ENCODE results near the gene ST3GAL3.

ST3GAL3 gene

DNA sequence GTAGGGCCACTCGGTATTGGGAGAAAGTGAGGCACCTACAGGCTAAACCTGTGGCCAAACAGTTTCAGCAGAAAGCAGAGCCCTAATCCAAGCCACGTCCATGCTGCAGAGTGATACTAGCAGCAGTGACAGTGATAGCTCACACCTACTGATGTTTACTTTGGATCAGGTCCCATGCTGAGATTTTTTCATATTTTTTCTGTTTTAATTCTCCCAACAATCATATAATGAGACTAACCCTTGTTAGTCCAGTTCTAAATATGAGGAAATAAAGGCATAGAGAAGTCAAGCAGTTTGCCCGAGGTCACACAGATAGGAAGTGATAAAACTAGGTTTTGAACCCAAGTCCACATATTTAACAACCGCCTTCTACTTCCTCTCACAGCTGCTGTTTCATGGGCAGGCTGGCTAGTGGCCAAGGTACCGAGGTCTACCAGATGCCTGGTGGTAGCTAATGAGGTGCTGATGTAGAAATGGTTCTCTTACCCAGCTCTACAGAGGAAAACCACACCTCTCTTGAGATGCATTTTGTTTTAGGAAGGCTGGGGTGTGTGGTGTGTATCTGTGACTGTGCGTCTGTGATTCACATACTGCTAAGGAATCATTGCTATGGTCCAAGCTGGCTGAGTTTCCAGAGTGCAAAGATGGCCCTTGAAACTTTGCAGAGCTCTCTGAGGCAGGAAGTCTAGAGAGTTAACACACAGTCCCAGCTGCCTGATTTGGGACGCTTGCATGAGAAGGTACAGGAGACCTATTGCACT, 146.0 kb downstream of the ST3GAL3 start:
- no peak for DNase-seq

DNA sequence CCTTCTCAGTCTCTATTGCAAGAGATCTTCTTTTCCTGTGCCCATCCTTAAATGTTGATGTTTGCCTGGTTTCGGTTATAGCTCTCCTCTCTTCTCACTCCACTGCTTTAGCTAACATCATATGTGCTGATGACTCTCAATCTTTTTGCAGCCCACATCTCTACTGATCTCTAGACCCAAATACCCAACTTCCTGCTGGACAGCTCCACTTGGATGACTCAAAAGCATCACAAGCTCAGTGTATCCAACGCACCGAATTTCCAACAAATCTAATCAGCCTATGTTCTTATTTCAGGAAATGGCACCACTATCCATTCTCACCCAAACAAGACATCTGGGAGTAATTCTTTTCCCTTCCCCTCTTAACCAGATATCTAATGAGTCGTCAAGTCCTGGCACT, 147.1 kb downstream of the ST3GAL3 start:
- DNase-seq: no peak

DNA sequence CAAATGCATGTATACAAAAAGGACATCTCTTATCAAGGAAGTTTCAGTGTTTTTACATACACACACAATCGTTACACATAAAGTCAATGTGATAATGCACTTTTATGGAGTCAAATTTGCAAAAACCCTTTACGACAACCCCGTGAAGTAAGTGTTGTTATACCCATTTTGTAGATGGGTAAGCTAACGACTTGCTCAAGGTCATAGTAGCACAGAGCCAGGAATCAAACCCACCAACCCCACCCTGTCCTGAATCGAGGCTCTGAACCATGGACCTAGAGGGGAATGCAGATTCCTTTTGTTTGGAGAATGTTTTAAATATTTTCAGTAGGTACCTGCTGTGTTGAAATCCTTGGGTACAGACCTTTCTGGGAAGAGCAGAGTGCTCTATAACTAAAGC, 148.9 kb downstream of the ST3GAL3 start:
- no peak for DNase-seq

DNA sequence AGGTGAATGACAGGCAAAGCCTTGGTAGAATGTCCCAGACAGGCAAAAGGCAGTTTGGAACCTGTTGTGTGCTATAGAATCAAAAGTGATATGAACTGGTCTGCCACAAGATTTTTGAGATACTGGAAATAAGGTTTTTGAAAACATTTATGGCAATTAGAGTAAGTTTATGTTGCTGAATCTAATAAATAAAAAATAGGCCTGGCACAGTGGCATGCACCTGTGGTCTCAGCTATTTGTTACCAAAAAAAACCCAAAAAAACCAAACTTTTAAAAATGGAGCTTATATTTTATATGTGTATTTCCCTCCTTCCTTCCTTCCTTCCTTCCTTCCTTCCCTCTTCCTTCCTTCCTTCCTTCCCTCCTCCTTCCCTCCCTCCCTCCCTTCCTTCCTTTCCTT, 149.8 kb downstream of the ST3GAL3 start:
- DNase-seq: no peak

DNA sequence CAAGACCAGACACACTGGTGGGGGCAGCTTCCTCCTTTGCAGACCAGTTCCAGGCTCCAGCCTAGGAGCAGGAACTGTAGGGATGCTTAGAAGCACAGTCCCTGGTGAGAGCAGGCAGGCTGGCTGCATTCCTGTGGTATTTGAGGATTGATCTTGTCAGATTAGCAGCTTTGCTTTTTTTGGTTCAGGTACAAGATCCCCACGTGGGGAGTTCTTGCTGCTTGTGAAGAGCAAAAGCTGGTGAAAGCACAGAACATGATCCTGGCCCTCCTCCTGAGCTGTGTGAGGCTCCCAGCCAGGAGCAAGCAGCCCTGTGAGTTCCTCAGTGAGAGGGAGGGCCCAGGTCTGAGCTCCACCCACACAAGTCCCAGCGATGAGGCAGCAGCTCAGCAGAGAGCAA, 151.0 kb downstream of the ST3GAL3 start:
- DNase-seq: peak; percentile 43

DNA sequence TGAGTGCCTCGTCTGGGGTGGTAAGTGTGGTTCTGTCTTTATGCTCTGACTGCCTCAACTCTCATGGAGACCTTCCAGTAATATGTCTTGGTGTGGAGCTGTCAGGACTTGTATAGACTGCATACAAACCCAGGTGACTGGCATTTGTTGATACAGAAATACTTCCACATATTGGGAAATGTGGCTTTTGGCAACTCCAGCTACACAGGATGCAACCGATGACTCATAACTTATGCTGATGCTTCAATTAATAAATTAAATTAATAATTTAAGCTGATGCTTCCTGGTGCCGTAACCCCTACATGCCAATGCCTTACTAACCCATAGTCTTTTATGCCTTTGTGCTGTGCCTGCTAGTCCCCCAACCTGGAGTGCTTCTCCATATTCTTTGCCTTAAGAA, 154.0 kb downstream of the ST3GAL3 start:
- DNase-seq: no peak

DNA sequence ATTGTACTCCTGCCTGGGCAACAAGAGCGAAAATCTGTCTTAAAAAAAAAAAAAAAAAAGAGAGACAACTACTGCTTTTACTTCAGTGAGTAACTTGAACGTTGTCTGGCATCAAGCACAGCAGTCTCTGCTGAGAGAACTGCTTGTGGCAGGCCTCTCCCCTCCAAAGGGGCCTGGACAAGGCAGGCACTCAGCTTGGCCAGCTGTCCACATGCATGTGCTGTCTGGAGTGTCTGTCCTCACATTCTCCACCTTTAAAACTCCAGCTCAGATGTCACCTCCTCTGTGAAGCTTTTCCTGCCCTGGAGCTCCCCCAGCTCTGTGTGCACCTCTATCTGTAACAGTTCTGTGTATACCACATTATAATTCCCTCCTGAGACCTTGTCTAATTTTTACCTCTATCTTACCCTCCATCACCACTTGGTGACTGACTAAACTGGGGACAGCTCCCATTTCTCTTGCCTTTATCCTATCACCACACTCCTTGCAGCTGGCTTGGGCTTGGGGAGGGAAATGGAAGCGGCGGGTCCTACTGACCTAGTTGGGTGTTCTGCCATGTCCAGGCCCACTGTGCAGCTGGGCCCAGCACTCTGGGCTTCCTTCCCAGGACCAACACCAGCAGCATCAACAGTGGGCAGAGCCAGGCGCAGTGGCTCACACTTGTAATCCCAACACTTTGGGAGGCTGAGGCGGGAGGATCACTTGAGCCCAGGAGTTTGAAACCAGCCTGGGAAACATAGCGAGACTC, 154.8 kb downstream of the ST3GAL3 start:
- DNase-seq: peak; percentile 17

DNA sequence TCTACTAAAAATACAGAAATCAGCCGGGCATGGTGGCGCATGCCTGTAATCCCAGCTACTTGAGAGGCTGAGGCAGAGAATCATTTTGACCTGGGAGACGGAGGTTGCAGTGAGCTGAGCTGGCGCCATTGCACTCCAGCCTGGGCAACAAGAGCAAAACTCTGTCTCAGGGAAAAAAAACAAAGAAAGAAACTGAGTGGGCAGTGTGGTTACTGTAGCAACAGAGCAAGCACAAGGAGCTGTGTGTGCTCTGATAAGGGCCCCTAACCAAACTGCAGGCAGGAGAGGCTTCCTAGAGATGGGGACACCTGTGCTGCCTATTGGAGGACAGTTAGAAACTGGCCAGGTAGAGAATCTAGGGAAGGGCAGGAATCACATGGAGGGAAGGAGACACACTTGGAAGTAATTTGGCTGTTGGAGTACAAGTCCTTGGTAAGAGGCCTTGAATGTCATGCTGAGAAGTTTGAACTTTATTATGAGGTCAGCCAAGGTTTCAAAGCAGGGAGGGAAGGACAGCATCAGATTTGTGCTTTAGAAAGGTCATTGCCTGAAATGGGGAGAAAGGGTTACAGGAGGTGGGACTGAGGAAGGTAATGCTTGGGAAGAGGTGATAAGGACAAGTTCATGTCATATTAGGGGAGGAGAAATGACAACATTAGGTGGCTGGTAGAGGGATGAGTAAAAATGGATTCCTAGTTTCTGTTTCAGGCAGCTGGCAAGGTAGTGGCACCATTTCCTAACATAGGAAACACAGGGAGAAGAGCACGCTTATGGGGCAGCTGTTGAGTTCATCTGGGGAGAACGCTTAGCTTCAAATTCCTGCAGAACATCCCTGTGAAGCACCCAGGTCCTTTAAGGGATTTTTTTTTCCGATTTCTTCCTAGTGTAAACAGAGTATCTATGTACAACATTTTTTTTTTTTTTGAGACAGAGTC, 157.0 kb downstream of the ST3GAL3 start:
- peak; percentile 44 for DNase-seq

DNA sequence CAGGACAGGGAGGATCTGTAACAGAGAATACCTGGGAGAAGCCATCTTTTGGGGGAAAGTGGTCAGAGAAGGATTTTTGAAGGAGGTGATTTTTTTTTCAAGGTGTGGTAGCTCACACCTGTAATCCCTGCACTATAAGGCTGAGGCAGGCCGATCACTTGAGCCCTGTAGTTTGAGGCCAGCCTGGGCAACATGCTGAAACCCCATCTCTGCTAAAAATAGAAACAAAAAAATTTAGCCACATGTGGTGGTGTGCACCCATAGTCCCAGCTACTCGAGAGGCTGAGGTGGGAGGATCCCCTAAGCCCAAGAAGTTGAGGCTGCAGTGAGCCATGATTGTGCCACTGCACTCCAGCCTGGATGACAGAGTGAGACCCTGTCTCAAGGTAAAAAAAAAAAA, 158.9 kb downstream of the ST3GAL3 start:
- no peak for DNase-seq

DNA sequence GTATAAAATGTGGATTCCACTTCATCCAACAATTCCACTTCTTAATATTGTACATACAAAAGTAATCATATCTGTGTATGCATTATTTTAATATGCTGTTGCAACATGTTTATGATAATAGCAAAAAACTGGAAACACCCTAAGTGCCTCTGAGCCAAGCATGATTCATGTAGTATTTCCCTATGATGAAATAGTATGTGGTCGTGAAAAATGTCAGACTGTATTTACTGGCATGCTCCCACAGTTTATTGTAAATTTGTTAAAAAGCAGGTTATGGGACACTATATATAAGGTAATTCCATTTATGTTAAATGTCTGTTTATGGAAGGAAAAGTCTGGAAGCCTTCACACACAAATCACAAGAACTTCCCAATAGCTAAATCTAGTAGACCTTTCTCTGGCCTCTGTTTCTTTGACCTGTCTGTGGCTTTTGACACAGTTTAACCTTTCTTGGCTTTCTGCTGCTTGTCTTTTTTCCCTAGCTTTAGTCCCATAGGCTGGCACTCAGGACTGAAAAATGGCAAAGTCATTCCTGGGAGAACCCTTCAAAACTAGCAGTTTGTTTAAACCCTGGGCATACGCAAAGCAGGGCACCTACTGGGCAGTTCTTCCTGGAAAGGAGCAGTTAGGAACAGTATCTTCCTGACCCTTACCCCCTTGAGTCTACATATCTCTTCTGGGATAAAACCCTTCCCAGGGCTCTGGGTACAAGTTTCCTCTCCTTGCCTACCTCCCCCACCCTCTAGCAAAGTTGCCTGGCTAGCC, 160.8 kb downstream of the ST3GAL3 start:
- no peak for DNase-seq

DNA sequence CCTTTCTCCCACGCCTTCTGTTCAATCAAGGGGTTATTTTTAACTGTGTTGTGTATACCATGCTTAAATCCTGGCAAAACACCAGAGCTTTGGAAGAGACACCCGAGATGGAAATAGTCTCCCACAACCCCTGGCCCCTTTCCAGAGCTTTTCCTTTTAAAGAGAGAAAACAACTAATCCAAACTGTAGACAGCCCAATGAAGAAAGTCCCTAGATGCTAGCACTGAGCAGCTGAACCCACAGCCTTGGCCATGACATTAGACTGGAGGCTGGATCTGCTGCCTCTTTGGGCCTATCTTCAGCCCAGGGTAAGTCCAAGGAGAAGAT, 161.4 kb downstream of the ST3GAL3 start:
- DNase-seq: no peak

DNA sequence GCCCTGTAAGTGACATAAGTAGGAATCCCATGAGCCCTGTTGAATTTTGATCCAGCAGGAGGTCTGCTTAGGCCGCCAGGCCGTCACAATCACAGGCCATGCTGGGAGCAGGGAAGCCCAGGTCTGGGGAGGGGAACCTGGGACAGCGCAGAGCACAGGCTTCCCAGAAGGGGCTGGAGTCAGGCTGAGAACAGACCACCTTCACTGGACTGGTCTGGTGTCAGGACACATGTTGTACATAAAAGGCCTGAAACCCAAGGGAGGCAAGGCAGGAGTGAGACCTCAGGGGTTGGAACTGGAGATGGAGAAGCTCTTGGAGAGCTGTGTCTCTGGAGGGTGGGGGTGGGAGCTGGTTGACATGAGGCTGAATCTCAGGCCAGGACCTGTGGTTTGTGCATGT, 163.0 kb downstream of the ST3GAL3 start:
- no peak for DNase-seq

DNA sequence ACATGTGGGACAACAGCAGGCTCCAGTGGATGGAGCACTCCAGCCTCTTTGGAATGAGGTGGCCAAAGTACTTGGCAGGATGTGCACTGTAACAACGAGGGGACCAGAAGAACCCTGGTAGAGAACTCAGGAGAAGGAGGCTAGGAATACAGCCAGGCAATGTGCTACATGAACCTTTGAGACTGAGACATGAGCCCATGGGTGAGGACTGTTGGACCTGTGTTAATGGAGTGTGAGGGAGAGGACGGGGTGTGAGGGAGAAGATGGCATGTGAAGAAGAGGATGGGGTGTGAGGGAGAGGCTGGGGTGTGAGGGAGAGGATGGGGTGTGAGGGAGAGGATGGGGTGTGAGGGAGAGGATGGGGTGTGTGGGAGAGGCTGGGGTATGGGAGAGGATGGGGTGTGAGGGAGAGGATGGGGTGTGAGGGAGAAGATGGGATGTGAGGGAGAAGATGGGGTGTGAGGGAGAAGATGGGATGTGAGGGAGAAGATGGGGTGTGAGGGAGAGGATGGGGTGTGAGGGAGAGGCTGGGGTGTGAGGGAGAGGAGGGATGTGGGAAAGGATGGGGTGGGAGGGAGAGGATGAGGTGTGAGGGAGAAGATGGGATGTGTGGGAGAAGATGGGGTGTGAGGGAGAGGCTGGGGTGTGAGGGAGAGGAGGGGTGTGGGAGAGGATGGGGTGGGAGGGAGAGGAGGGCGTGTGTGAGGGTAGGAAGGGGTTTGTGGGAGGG, 164.0 kb downstream of the ST3GAL3 start:
- no peak for DNase-seq

DNA sequence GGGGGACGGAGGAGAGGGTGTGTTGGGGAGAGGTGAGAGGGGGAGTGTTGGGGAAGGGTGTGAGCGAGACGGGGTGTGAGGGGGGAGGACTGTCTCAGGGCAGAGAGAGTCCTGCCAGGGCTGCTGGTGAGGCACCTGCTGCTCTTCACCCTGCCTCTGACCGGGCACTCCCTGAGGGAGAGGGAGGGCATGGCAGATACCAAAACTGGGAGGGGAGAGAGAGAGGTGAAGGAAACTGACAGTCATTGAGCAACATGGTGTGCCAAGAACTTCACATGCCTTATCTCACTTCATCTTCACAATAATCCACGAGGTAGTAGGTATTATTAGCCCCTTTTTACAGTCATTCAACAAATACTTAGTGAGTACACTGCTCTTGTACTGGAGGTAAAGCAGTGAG, 164.9 kb downstream of the ST3GAL3 start:
- DNase-seq: no peak

DNA sequence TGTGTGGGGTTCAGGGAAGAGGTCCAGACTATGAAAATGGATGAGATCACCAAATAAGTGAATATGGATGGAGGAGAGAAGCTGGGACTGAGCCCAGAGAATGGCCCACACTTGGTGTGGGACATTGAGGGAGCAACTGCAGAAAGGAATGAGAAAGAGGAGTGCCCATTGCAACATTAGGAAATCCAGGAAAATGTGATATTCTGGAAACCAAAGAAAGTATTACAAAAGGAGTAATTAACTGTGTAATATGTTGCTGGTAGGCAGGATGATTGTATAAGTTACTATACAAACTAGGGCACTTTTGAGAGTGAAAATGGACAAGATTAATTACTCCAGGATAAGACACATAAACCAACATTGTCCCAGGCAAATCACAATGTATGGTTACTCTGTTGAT, 166.5 kb downstream of the ST3GAL3 start:
- no peak for DNase-seq

DNA sequence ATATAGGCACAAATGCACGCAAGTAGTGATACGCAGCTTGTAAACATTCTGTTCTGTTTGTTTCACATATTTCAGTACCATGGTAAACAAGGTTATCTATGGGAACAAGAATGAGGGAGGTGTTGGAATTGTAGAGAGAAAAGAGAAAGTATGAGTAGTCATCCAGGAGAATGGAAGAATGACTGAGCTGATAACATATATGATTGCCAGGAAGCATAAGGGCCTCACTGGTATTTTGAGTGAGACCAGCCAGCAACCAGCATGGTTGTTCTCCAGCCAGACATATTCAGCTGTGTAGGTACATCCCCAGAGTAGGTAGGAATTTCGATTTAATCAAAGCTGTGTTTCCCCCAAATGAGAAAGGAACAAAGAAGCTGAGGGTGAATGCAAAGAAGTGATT, 167.4 kb downstream of the ST3GAL3 start:
- DNase-seq: no peak

DNA sequence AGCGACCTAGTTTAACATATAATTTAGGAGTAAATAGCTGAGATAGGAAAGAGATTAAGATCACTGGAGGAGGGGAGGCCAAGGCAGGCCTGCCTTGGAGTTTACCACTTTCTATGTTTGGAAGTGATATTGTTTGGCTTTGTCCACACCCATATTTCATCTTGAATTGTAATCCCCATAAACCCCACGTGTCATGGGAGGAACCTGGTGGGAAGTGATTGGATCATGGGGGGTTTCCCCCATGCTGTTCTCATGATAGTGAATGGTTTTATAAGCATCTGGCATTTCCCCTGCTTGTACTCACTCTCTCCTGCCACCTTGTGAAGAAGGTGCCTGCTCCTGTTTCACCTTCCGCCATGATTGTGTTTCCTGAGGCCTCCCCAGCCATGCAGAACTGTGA, 168.0 kb downstream of the ST3GAL3 start:
- no peak for DNase-seq

DNA sequence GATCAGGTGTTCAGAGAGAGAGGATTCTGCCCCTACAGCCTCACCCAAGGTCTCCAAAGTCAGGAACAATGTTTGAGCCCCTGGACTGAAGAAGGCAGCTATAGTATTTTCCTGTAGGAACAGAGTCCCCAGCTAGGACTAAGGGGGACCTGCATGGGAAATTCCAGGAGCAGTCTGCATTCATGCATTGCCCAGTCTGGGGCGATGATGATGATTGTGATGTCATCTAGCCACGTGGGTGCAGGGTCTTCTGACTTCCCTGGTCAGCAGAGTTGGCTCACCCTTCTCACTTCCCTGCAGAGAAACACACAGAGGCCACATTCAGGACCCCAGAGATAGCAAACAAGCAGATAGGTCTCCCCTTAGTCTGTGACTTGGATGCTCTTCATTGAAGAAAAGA, 169.8 kb downstream of the ST3GAL3 start:
- no peak for DNase-seq

DNA sequence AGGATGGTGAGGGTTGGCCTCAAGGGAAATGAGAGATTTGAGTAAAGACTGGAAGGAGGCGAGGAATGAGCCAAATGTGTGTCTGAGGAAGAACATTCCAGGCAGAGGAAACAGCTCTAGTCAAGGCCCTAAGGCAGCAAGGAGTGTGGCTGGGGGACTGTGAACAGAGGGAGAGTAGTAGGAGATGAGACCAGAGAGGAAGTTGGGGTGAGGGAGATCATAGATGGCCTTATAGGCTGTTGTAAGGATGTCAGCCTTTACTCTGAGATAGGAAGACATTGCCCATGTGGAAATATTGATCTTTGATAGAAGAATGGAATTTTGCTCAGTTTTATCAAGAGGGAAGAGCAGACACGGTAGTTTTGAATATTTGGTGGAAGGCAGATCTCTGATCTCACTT, 171.1 kb downstream of the ST3GAL3 start:
- no peak for DNase-seq

DNA sequence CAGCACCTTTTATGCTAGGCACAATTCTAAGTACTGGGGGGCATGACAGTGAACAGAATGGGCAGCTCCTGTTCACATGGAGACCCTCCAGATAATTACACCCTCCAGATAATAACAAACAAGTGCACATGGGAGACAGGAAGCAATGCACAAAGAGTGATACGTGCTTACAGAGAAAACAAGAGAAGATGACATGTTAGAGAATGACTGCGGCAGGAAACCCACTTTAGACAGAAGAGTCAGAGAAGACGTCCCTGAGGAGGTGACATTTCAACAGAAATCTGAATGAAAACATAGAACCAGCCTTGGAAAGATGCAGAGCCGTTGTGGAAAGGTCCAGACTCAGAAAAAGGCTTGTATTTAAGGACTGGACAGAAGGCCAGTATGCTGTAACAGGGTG, 171.5 kb downstream of the ST3GAL3 start:
- no peak for DNase-seq

DNA sequence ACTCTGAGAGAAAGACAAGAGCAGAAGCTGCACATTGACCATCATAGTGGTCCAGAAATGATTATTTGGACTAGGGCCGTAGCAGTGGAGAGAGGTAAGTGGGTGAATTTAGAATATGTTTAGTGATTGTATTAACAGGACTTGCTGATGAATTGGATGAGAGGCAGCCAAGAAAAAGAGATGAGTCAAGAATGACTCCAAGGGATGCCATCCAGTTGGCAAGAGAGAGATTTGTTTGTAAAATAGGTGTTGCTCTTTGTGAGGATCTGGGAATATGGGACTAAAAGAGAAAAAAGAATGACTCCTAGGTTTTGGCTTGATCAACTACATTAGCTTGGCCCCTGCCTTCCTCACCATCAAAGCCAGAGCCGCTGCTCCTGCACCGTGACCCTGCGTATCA, 172.1 kb downstream of the ST3GAL3 start:
- DNase-seq: no peak

DNA sequence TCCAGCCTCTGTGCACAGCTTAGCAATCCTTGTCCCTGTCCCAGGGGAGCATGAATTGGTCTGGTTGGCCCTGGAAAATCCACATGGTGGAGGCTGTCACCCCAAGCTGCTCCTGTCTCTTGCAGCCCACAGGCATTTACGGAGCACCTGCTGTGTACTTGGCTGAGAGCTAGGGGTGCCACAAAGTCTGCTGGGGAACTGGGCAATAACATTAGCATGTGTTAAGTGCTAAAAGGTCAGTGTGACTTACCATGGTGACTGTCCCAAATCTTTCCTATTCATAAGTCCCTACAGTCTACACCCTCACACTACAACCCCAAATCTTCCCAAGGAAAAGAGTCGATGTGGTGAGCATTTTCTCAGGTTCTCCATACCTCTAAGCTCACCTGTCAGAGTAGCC, 172.7 kb downstream of the ST3GAL3 start:
- DNase-seq: no peak
